HL-60 (cell line): ENCODE results near the gene NTRK2.

Experiments used
- DNase-seq, 2 experiments: peaks; one replicate each; pipeline ENCODE4 v3.0.0-alpha.2; 2010 to 2020; ENCODE audit warnings: low read depth in 1 of 2, low spot score in 1 of 2
- H3K27ac ChIP-seq: fragments of 250-450 bp; sonication (Bioruptor Pico); replicated peaks from 2 replicates; pipeline ENCODE4 v1.5.1; 2020; ENCODE audit warnings: mild to moderate bottlenecking, moderate library complexity
- H3K27me3 ChIP-seq: fragments of 250-450 bp; sonication (Bioruptor Pico); 2 replicates; pipeline ENCODE4 v1.5.1; 2021; ENCODE audit warnings: mild to moderate bottlenecking, moderate library complexity; ENCODE audit not compliant: insufficient read depth, poor library complexity, severe bottlenecking
- H3K4me3 ChIP-seq: replicated peaks from 2 replicates; pipeline ENCODE4 v1.5.1; 2011; ENCODE audit warnings: mild to moderate bottlenecking, control low read depth, low read length; ENCODE audit not compliant: insufficient read depth
- GABPA ChIP-seq: IDR thresholded peaks from 2 replicates; pipeline ENCODE4 v1.6.1; 2012; ENCODE audit warnings: low read depth
- POLR2AphosphoS5 ChIP-seq: IDR thresholded peaks from 2 replicates; pipeline ENCODE4 v1.6.1; 2012; ENCODE audit warnings: low read depth
- SPI1 ChIP-seq: IDR thresholded peaks from 2 replicates; pipeline ENCODE4 v1.6.1; 2012; ENCODE audit warnings: low read depth, mild to moderate bottlenecking, borderline replicate concordance
- TF ChIP-seq, protein P1 (sequence below): IDR thresholded peaks from one replicate; pipeline ENCODE4 v1.5.1; 2011; ENCODE audit warnings: low read length, control low read depth, inconsistent platforms; ENCODE audit not compliant: insufficient read depth
- TF ChIP-seq, protein P2 (sequence below): IDR thresholded peaks from 2 replicates; pipeline ENCODE4 v1.6.1; 2012; ENCODE audit warnings: low read depth; ENCODE audit not compliant: insufficient replicate concordance

The NTRK2 gene

DNA sequence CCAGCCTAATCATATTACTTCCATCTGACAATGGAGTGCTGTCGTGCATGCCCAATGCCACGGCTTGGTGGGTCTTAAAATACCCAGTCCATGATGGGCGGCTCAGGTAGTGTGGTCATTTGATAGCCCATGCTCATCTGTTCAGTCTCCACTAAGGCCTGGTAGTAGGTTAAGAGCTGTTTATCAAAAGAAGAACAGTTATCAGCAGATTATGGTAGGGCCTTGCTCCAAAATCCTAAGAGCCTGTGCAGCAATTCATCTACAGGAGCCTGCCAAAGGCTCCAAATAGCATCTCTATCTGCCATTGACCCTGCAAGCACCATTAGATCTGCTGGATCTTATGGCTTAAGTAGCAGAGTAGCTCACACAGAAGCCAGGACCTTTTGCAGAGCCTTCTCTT lies 21.8 kb upstream of the NTRK2 start:
- no peaks in the 10 kb centered on the region for H3K27me3 ChIP-seq
- TF ChIP-seq GABPA (no peak), POLR2AphosphoS5 (no peak), SPI1 (no peak)
- TF ChIP-seq, protein P1, sequence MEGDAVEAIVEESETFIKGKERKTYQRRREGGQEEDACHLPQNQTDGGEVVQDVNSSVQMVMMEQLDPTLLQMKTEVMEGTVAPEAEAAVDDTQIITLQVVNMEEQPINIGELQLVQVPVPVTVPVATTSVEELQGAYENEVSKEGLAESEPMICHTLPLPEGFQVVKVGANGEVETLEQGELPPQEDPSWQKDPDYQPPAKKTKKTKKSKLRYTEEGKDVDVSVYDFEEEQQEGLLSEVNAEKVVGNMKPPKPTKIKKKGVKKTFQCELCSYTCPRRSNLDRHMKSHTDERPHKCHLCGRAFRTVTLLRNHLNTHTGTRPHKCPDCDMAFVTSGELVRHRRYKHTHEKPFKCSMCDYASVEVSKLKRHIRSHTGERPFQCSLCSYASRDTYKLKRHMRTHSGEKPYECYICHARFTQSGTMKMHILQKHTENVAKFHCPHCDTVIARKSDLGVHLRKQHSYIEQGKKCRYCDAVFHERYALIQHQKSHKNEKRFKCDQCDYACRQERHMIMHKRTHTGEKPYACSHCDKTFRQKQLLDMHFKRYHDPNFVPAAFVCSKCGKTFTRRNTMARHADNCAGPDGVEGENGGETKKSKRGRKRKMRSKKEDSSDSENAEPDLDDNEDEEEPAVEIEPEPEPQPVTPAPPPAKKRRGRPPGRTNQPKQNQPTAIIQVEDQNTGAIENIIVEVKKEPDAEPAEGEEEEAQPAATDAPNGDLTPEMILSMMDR, result no peak
- TF ChIP-seq, protein P2, sequence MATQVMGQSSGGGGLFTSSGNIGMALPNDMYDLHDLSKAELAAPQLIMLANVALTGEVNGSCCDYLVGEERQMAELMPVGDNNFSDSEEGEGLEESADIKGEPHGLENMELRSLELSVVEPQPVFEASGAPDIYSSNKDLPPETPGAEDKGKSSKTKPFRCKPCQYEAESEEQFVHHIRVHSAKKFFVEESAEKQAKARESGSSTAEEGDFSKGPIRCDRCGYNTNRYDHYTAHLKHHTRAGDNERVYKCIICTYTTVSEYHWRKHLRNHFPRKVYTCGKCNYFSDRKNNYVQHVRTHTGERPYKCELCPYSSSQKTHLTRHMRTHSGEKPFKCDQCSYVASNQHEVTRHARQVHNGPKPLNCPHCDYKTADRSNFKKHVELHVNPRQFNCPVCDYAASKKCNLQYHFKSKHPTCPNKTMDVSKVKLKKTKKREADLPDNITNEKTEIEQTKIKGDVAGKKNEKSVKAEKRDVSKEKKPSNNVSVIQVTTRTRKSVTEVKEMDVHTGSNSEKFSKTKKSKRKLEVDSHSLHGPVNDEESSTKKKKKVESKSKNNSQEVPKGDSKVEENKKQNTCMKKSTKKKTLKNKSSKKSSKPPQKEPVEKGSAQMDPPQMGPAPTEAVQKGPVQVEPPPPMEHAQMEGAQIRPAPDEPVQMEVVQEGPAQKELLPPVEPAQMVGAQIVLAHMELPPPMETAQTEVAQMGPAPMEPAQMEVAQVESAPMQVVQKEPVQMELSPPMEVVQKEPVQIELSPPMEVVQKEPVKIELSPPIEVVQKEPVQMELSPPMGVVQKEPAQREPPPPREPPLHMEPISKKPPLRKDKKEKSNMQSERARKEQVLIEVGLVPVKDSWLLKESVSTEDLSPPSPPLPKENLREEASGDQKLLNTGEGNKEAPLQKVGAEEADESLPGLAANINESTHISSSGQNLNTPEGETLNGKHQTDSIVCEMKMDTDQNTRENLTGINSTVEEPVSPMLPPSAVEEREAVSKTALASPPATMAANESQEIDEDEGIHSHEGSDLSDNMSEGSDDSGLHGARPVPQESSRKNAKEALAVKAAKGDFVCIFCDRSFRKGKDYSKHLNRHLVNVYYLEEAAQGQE, result no peak
- no peak overlapping the region for H3K27ac ChIP-seq
- no peak for DNase-seq
- no peak overlapping the region for H3K4me3 ChIP-seq

DNA sequence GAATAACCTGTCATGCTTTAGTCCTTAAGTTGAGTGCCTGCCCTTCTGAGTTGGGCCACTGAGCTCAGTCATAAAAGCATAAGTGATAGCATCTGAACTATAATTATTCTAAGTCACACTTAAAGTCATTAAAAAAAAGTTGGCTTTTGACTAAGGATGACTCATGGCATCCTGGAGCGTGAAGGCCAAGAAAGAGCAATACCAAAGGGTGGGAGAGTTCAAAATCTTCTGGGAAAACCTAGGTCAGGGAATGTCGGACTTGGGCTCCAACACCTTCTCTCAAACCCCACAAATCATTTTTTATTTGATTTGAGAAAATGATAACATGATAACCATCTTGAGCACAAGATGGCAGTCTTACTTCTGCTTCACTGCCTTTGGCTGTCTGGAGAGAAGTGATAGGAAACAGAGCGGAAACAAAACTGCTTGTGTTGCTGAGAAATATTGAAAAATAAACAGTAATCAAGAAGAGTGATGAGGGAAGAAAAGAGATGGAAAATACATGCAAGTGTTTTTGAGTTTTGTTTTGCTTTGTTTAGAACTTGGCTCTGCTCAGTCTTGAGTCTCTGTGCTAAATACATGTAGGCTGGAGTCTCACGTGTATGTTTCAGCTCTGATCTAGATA lies 16.9 kb upstream of the NTRK2 start:
- Histone ChIP-seq H3K27ac (no peak overlapping the region), H3K4me3 (no peak overlapping the region), H3K27me3 (peaks cover 4% of the 10 kb centered on the region)
- no peak for DNase-seq
- TF ChIP-seq, protein P2, result no peak
- TF ChIP-seq GABPA, result no peak
- no peak for TF ChIP-seq POLR2AphosphoS5

DNA sequence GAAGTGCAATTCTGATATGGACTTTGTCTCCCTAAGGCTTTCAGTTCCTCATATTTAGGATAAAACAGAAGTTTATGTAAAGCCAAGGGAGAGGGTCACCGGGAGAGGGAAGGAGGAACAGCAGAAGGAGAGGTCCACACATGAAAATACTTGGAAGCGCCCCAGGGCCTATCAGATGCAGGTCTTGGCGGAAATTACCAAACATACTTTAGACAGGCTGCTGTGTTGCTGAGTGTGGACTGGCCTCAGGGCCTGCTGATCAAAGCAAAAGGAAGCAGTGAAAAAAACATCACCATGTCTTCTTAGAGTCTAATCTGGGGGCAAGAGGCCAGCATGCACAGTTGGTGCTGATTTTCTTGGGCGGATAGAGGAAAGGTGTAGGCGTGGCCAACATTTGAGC lies 14.1 kb upstream of the NTRK2 start:
- TF ChIP-seq POLR2AphosphoS5, result no peak
- TF ChIP-seq, protein P2, result no peak
- TF ChIP-seq, protein P1, result no peak
- TF ChIP-seq SPI1, result no peak
- no peak for TF ChIP-seq GABPA
- no peak for DNase-seq
- no peak overlapping the region for H3K4me3 ChIP-seq
- H3K27me3 ChIP-seq, result peaks cover 6% of the 10 kb centered on the region
- H3K27ac ChIP-seq, result no peak overlapping the region
